ENCODE results near the gene KRTAP12-3. TPM values are rescaled to one million over a fixed set of nuclear protein-coding genes. Genes with fewer than 3 reads are reported as not detected.

The KRTAP12-3 gene
- polyA plus RNA-seq, 1 of the 3 experiments (the other 2 are of a cell fraction) = not detected

- TF ChIP-seq ZBTB33 (IDR thresholded peaks at IDR 0.05; ENCODE audit: borderline replicate concordance, low read depth) (no peak), MXI1 (IDR thresholded peaks at IDR 0.05; ENCODE audit: low read depth, low read length) (no peak), EP300 (IDR thresholded peaks at IDR 0.05; ENCODE audit: borderline replicate concordance in 1 of 2, low read depth in 1 of 2, low read length in 1 of 2) (no peak), ELF1 (IDR thresholded peaks at IDR 0.05) (no peak)
Observed at GRCh38 chr21:44695184-44695583, 37.5 kb downstream of the KRTAP12-3 start (continued).

- H3K27me3 ChIP-seq (ENCODE audit: insufficient read depth) = peaks cover 47% of the 10 kb centered on the region
- H2AFZ ChIP-seq (ENCODE audit: low read depth) = no peak overlapping the region
- 32% methylated on average over 7 of the region's 8 CpGs for WGBS (ENCODE audit: low lambda C conversion rate)
- ChIA-PET POLR2A (no interaction called here), CTCF (interaction anchor here (0.7 kb wide), 1 partner anchor 16 kb away, joined by 3 read pairs; the partner anchor contains the start of gene TSPEAR)
- no peaks in the 10 kb centered on the region for H3K9me2 ChIP-seq
- no peak for DNase-seq
- no peaks in the 10 kb centered on the region for H3K36me3 ChIP-seq (replicated peaks in 1 of 2; ENCODE audit: control insufficient read depth in 1 of 2, insufficient read depth in 2 of 2, low read length in 1 of 2)
- no peaks in the 10 kb centered on the region for H3F3A ChIP-seq (replicated peaks; ENCODE audit: insufficient read depth)
- H3K4me1 ChIP-seq (ENCODE audit: control insufficient read depth in 1 of 2, insufficient read depth in 2 of 2, low read depth in 1 of 2, low read length in 1 of 2) = no peaks in the 10 kb centered on the region; a peak in 1 of 4 replicates
- no peak overlapping the region for H3K9ac ChIP-seq
- H3K9me3 ChIP-seq = 0 out of 2 replicates have a peak, but pooled peaks cover 18% of the 10 kb centered on the region
- H4K20me1 ChIP-seq (ENCODE audit: insufficient read depth) = no peaks in the 10 kb centered on the region
- H3K79me2 ChIP-seq (ENCODE audit: insufficient read depth) = no peaks in the 10 kb centered on the region
- no peak overlapping the region for H3K4me3 ChIP-seq (ENCODE audit: low read depth in 2 of 2, low read length in 1 of 2)
- H3K4me2 ChIP-seq = no peak overlapping the region
- TF ChIP-seq SIN3A (IDR thresholded peaks at IDR 0.05; ENCODE audit: borderline replicate concordance, low read depth, low read length) (no peak), RCOR1 (IDR thresholded peaks at IDR 0.05; ENCODE audit: low read length) (no peak), NFIC (IDR thresholded peaks at IDR 0.05; ENCODE audit: borderline replicate concordance) (no peak), ZBTB33 (IDR thresholded peaks at IDR 0.05; ENCODE audit: borderline replicate concordance, low read depth) (no peak), FOSL2 (IDR thresholded peaks at IDR 0.05; ENCODE audit: borderline replicate concordance, low read depth) (no peak), CHD2 (IDR thresholded peaks at IDR 0.05; ENCODE audit: low read length, partially characterized antibody) (no peak), MAX (IDR thresholded peaks at IDR 0.05; ENCODE audit: low read depth) (no peak), GABPA (IDR thresholded peaks at IDR 0.05; ENCODE audit: low read depth) (no peak), IRF3 (IDR thresholded peaks at IDR 0.05; ENCODE audit: low read depth, low read length) (no peak), FOXJ3 (CRISPR knock-in tag; IDR thresholded peaks at IDR 0.05) (no peak), RAD21 (IDR thresholded peaks at IDR 0.05; ENCODE audit: low read length) (no peak), JUND (IDR thresholded peaks at IDR 0.05) (no peak), USF2 (IDR thresholded peaks at IDR 0.05; ENCODE audit: borderline replicate concordance, low read depth, low read length) (no peak), FOXM1 (IDR thresholded peaks at IDR 0.05; ENCODE audit: low read depth) (no peak), USF1 (IDR thresholded peaks at IDR 0.05; ENCODE audit: borderline replicate concordance, low read depth) (no peak), CTCF (IDR thresholded peaks at IDR 0.05) (no peak), ELF1 (IDR thresholded peaks at IDR 0.05) (no peak)
- no peak overlapping the region for H3K27ac ChIP-seq (ENCODE audit: low read depth in 2 of 2, low read length in 1 of 2)
Observed at GRCh38 chr21:44695641-44696040, 37.9 kb downstream of the KRTAP12-3 start.

Measured in SK-N-SH (cell line).